KG1 (cell line): Measurements from ENCODE around the gene UROC1.

Source experiments
- DNase-seq: peaks from one replicate; lab custom pipeline; 2025; lab: John Stamatoyannopoulos, UW

UROC1 gene

DNA sequence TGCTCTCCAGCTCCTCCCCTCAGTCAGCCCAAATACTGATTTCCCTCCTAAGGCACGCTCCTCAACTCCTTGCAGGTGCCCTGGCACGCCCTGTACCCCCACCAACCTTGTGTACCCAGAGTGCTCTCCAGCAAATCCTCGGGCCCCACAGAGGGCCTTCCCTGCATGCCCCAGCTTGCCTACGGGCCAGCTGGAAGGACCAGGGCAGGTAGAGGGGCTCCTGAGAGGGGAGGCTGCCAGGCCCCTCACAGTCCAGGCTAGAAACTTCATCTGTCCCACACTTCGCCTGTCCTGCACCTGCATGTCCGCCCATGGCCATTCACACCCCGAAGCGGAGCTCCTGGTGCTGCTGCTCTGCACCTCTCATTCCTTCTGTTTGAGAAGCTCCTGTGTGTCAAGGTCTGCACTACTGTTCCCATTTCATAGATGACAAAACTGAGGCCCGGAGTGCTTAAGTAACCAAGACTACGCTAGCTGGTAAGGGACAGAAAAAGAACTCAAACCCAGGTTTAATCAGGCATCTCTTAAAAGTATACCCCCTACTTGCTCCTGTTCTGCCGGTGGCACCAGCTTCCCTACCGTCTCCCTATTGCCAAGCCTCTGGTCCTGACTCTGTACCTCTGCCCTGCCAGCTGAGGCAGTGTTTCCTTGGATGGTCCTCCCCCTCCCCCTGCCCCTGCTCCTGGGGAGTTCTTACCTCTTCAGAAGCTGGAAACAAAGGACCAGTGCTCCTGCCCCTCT is 77.4 kb downstream of the UROC1 start:
- no peak for DNase-seq

DNA sequence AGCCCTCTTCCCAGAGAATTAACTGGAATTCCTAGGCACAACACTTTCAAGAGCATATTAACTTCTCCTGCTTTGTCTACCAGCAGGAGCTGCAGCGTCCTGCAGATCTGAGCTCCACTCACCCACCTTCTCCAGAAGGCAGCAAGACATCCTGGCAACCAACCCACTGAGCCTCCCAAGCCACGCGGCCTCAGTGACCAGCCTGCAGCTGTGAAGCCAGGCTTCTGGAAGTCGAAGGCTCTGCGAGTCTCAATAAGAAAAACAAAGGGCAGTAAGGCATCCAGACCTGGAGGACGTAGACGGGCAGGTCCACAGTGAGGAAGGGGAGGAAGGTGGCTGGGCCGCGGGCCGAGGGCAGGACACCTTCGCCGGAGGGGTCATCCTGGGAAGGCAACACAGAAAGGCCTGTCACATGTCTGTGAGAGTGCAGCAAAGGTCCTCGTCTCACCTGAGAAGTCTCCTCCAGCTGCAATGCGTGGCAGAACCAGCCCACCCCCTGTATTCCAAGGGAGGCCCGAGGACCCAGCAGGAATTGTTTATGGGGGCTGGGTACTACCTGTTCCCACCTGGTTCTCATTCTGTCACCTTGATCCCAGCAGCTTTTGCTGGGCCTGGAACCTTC is 78.1 kb downstream of the UROC1 start:
- DNase-seq = no peak

DNA sequence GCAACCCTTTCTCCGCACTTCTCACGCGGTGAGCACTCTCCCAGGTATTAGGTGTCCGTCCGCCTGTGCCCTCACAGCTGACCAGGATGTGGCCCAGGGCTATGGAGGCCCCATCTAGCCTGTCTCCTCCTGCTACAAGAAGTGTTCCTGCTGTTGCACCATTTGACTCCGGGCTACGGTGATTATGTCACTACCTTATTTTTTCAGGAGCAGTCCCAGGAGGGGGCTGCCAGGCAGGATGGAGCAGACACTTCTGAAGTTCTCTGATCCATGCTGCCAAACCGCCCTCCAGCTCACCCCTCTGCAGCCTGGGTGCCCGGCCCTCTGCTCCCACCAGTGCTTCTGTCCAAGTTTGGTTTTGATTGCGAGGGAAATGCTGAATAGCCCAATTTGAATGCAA is 78.8 kb downstream of the UROC1 start:
- DNase-seq = no peak

DNA sequence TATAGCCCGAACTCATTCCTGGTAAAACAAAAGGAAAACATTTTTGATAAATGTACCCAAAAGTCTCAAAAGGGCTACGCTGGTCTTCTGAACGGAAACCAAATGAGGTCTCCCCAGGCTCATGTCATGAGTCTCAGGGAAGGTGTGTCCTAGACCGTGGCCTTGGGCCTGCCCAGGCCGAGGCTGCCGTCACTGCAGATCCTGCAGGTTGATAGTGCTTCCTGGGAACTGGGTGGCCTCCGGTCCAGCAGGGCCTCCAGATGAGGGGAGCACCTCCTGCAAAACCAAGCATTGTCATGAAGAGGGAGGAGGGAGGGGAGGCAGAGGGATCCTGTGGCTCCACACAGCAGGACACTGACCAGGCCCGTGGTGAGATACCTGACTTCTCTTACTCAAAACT is 79.4 kb downstream of the UROC1 start:
- no peak for DNase-seq

DNA sequence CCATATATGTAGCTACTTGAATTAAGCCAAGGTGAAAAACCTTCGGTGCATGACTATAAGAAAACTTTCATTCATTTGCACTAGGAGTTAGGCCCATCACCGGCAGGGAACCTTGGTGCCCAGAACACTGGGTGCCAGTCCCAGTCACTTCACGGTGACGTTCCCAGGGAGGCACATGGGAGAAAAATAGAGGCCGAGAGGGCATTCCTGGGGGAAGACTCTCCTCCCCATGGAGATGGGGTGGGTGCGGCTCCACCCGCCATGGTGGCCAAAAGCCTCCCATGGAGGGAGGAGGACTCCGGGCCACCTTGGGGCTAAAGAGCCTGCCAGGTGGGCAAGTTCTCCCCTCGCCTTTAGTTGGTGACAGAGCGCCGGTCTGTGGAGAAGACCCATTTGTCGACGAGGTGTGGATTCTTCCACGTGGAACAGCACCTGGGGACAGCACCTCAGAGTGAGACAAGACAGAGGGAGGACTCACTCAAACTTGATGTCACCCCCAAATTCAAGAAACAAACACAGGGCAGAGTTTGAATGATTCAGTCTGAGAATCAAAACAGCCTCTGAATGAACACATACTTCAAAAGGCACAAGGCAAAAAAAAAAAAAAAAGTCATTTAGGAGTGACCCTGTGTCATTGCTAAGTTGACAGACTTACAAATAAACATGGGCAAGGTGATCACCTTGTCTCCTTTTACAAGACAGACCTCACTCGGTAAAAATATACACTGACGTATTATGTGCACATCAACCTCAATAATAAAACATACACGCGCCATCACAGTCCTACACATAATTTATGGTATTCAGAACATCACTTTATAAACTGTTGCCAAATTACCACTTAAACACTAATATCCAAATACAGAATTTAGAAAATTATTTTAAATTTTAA is 80.5 kb downstream of the UROC1 start:
- DNase-seq = no peak

DNA sequence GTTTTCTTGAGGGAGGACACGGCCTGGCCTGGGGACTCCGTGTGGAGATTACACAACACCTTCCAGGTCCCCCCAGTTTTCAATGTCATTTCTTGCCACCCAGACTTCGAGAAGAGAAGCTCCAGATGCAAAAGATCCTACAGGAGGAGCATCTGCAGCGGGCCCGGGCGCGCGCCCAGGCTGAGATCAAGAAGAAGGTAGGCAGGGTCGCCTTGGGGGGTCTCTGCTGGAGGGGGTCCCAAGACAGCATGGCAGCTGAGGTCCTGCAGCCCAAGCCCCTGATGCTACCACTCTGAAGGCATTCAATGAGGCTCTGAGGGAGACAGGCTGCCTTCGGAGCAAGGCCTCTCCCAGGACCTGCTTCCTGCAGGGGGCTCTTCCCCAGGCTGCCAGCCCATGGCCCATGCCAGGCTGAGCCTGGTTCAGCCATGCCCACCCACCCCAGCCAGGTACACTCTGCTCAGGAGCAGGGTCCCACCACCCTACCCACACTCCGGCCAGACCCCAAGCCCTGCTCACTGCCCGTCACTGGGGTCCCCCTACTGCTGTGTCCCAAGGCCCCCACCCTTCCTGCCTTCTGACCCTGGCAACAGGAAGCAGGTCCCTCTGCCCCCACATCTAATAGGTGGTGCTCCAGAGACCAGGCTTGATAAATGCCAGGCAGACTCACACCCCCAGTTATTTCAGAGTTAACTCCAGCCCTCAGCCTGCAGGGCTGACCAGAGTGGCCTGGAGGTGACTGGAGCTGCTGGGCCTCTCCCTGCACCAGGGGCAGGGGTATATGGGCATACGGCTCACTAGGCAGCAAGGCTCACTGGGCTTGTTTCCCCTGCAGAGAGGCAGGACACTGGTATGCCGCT is 81.9 kb downstream of the UROC1 start:
- DNase-seq = no peak

DNA sequence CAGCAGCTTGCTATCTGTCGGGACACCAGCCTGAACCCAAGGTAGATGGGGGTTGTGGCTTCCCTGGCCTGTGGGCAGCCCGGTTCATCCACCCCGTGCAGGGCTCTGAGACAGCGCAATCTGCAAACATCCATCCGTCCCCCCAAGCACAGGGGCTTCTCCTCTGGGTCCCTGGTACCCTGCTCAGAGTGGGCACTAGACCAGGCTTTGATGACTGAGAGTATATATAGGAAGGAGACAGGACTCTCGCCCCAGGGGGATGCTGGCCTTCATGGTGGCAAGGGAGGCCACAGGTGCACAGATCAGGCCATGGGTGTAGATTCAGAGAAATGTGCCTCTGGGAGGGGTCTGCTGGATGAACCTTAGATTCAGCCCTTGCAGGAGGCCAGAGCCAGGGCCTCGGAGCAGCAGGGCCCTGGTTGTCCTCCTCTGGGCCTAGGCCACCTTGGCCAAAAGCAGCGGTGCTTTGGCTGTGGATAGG is 82.6 kb downstream of the UROC1 start:
- DNase-seq = no peak

DNA sequence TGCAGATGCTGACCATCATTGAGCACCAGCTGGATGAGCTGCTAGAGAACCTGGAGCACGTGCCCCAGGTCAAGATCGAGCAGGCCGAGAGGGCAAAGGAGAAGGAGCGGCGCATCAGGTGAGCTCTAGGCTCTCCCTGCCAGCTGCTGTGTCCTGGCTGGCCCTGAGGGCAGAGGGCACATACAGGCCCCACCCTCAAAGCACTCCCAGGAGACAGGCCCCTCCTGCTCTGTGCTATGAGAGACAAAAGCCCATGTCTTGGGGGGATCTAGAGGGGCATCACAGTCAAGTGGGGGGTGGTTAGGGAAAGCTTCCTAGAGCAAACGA is 83.3 kb downstream of the UROC1 start:
- DNase-seq = no peak

DNA sequence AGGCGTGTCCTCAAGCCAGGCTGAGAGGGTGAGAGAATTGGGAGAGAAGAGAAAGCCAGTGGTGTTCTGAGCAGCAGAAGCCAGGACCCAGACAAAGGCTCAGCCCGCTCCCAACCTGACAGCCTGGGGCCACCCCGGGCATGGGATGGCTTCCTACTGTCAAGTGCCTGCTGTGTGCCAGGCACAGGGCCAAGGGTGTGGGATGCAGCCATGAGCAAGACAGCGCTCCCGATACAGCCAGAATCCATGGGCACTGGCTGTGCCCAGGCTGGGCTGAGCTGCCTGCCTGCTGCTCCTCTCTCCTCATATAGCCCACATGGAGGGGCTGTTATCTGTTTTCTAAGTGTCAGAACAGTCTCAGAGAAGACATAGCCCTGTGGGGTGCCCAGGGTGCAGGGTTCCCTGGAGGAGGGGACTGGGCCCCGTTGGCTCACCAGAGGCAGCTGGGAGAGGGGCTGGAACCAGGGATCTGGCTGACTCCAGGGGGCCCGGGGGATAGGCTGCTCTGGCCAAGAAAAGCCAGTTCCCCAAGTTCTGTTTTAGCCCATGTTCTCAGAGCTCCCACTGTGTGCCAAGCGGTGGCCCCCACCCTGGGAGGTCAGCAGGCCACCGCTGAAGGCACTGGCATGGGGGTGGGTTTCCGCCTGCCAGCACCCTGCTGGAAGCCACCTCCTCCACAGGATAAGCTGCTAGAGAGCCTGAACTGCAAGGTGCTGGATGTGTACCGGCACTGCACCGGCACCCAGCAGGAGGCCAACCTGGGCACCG is 83.9 kb downstream of the UROC1 start:
- no peak for DNase-seq

DNA sequence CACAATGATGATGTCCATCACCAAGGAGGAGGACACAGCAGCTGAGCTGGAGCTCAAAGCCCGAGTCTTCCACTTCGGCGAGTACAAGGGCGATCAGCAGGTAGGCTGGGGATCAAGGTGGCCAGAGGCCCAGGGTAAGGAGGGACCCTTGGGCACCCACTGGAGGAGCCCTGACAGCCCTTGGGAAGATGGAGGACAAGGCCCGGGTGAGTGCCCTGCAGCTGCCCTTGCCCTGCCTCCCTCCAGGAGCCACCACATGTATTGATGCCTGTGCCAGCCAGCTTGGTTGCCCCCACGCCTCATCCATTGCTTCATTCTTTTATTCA is 84.5 kb downstream of the UROC1 start:
- DNase-seq = no peak

DNA sequence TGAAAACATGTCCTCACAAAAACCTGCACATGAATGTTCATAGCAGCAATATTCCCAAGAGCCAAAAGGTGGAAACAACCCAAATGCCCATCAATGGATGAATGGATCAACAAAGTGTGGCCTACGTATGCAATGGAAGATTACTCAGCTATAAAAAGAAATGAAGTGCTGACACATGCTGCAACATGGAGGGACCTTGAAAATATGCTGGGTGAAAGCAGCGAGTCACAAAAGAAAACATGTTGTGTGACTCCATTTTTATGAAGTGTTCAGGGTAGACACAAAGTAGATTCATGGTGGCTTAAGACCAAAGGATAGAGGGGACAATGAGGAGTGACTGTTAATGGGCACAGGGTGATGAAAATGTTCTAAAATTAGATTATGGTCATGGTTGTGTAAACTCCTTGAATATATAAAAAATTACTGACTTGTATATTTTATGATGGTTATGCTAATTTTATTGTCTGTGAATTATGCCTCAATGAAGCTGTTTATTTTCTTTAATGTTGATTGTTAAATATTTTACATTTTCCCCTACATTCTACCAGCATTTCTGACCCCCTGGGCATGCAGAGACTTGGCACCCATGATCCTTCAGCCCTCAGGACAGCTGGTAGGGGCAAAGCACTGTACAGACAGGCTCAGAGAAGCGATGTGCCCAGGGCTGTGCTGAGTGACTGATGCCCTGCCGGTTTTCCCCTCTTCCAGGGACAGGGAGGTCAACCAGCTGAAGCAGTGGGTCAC is 85.0 kb downstream of the UROC1 start:
- no peak for DNase-seq
